Measurements from ENCODE around the gene FKBP8. TPM values are rescaled to one million over a fixed set of nuclear protein-coding genes. Genes with fewer than 3 reads are reported as not detected.

The FKBP8 gene
- total RNA-seq, 4 donors from 2014 or later, result 238 to 394 (median 314) TPM

- H3K27ac ChIP-seq, result no peak overlapping the region
- no peak for TF ChIP-seq POLR2A (IDR thresholded peaks at IDR 0.05)
- intact Hi-C loops (cut with DNase I), result no loop called here
- H3K9me3 ChIP-seq, result no peaks in the 10 kb centered on the region
- H3K4me3 ChIP-seq (replicated peaks in 1 of 3), result no peak overlapping the region
- whole genome bisulfite sequencing, 2 donors, result 96 to 100% methylated on average over 5 to 6 of the region's 6 CpGs
- no peaks in the 10 kb centered on the region for H3K27me3 ChIP-seq
- peaks cover 28 to 59% of the 10 kb centered on the region in 2 donors for H3K4me1 ChIP-seq
- DNase-seq, result no peak
- H3K36me3 ChIP-seq, result no peaks in the 10 kb centered on the region
These were observed 52.6 kb downstream of the FKBP8 start for GRCh38 chr19:18490728-18491127.

DNA sequence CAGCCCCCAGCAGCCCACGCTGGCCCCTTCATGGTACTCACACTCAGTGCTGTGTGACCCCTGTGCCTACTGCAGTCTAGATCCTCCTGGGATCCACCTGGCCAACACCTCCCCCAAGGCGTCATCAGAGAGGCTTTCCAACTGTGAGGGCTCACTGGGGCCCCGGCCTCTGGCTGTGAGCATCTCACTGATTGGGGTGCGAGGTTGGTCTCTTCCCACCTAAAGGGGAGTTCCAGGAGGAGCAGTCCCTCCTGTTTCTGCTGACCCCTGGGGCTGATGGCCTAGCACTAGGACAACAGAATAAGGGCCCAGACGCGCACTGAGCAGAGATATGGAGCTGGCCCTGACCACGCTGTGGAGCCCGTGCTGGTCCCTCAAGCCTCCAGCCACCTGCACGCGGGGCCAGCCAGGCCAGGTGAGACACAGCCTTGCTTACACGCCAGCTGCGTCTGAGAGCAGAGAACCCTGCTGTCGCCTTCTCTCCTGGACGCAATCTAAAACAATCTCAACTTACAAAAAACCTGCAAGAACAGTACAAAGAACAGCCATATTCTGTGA is 53.7 kb downstream of the FKBP8 start:
- no peak for DNase-seq
- Histone ChIP-seq H3K4me1 (peaks cover 27 to 58% of the 10 kb centered on the region in 2 donors), H3K27ac (peak overlapping the region in 2 of 3 donors; percentile 27 to 69), H3K4me3 (replicated peaks in 1 of 3) (no peak overlapping the region), H3K9me3 (no peaks in the 10 kb centered on the region), H3K36me3 (no peaks in the 10 kb centered on the region), H3K27me3 (no peaks in the 10 kb centered on the region)
- TF ChIP-seq, protein P1, sequence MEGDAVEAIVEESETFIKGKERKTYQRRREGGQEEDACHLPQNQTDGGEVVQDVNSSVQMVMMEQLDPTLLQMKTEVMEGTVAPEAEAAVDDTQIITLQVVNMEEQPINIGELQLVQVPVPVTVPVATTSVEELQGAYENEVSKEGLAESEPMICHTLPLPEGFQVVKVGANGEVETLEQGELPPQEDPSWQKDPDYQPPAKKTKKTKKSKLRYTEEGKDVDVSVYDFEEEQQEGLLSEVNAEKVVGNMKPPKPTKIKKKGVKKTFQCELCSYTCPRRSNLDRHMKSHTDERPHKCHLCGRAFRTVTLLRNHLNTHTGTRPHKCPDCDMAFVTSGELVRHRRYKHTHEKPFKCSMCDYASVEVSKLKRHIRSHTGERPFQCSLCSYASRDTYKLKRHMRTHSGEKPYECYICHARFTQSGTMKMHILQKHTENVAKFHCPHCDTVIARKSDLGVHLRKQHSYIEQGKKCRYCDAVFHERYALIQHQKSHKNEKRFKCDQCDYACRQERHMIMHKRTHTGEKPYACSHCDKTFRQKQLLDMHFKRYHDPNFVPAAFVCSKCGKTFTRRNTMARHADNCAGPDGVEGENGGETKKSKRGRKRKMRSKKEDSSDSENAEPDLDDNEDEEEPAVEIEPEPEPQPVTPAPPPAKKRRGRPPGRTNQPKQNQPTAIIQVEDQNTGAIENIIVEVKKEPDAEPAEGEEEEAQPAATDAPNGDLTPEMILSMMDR (IDR thresholded peaks at IDR 0.05), result no peak
- TF ChIP-seq POLR2A (IDR thresholded peaks at IDR 0.05), result no peak
- intact Hi-C loops (cut with DNase I), result no loop called here
- 95 to 96% methylated on average over 7 to 12 of the region's 14 CpGs for WGBS, 2 donors

GRCh38 chr19:18488838-18489626 is 54.3 kb downstream of the FKBP8 start:
- 35 to 42% methylated on average over 14 to 22 of the region's 22 CpGs for WGBS, 2 donors
- peak; percentile 84 to 93 for DNase-seq
- intact Hi-C loops (cut with DNase I), result no loop called here
- no peaks in the 10 kb centered on the region for H3K36me3 ChIP-seq
- TF ChIP-seq, protein P1 (IDR thresholded peaks at IDR 0.05), result peak in 4 of 6 experiments; percentile 45 to 52 (median 46)
- TF ChIP-seq POLR2A (IDR thresholded peaks at IDR 0.05), result no peak
- no peak overlapping the region for H3K4me3 ChIP-seq (replicated peaks in 1 of 3)
- H3K9me3 ChIP-seq, result no peaks in the 10 kb centered on the region
- H3K27me3 ChIP-seq, result no peaks in the 10 kb centered on the region
- peak overlapping the region in 2 of 3 donors; percentile 41 to 69 for H3K27ac ChIP-seq
- peaks cover 34 to 61% of the 10 kb centered on the region in 2 donors for H3K4me1 ChIP-seq

DNA sequence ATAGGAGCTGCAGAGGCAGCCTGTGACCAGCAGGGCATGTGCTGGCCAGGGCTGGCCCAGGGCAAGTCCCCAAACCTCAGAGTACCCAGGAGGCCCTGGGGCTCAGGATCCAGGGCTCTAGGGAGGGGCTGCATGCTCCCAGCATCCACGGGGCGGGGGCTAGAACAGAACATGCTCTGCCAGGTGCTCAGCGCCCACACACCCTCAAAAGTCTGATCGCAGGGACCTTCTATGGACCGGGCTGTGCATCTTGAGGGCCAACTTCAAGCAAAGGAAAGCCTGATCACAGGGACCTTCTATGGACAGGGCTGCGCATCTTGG is 55.0 kb downstream of the FKBP8 start:
- H3K36me3 ChIP-seq, result no peaks in the 10 kb centered on the region
- TF ChIP-seq, protein P1 (IDR thresholded peaks at IDR 0.05), result no peak
- TF ChIP-seq POLR2A (IDR thresholded peaks at IDR 0.05), result no peak
- no peak for DNase-seq
- peaks cover 37 to 64% of the 10 kb centered on the region in 2 donors for H3K4me1 ChIP-seq
- 86 to 93% methylated on average over 3 to 4 of the region's 6 CpGs for WGBS, 2 donors
- H3K4me3 ChIP-seq (replicated peaks in 1 of 3), result no peak overlapping the region
- H3K27me3 ChIP-seq, result no peaks in the 10 kb centered on the region
- intact Hi-C loops (cut with DNase I), result no loop called here
- H3K27ac ChIP-seq, result peak overlapping the region in 2 of 3 donors; percentile 41 to 69
- H3K9me3 ChIP-seq, result no peaks in the 10 kb centered on the region

- WGBS, 2 donors, result 86 to 91% methylated on average over 15 to 16 of the region's 17 CpGs
- no peak for TF ChIP-seq POLR2A (IDR thresholded peaks at IDR 0.05)
- TF ChIP-seq, protein P1 (IDR thresholded peaks at IDR 0.05), result no peak
- peaks cover 43 to 70% of the 10 kb centered on the region in 2 donors for H3K4me1 ChIP-seq
- H3K4me3 ChIP-seq (replicated peaks in 1 of 3), result no peak overlapping the region
- H3K27ac ChIP-seq, result peak overlapping the region in 1 of 3 donors; percentile 69
- no peak for DNase-seq
- no peaks in the 10 kb centered on the region for H3K9me3 ChIP-seq
- H3K27me3 ChIP-seq, result no peaks in the 10 kb centered on the region
- intact Hi-C loops (cut with DNase I), result no loop called here
- no peaks in the 10 kb centered on the region for H3K36me3 ChIP-seq
These were observed 55.6 kb downstream of the FKBP8 start for GRCh38 chr19:18487576-18488402.

Measured in thyroid gland (tissue), 4 donors.